ENCODE measurements around the gene MYO3B. TPM values are rescaled to one million over a fixed set of nuclear protein-coding genes. Genes with fewer than 3 reads are reported as not detected.

Gene MYO3B
- total RNA-seq, 1 donor from 2014 or later: 27.3 TPM

GRCh38 chr2:170335351-170335750, 157.4 kb downstream of the MYO3B start:
- H3K9ac ChIP-seq: no peak overlapping the region
- peaks cover 9% of the 10 kb centered on the region for H3F3A ChIP-seq (ENCODE audit: low read depth)
- peaks cover 3% of the 10 kb centered on the region for H3K27me3 Mint-ChIP-seq (ENCODE audit: insufficient read depth, low read depth)
- H3K27me3 ChIP-seq: no peaks in the 10 kb centered on the region
- H3K9me3 ChIP-seq (ENCODE audit: low read depth): no peaks in the 10 kb centered on the region
- no peaks in the 10 kb centered on the region for H4K20me1 ChIP-seq (ENCODE audit: low read depth)
- H3K4me3 ChIP-seq: no peak overlapping the region
- no peaks in the 10 kb centered on the region for H3K36me3 ChIP-seq
- H3K36me3 Mint-ChIP-seq: no peaks in the 10 kb centered on the region
- no peak overlapping the region for H3K4me2 ChIP-seq
- DNase-seq (ENCODE audit: low spot score): no peak
- no peaks in the 10 kb centered on the region for H3K79me2 ChIP-seq (ENCODE audit: low read depth)
- no peak overlapping the region for H3K4me3 Mint-ChIP-seq
- H3K4me1 ChIP-seq: peaks cover 32% of the 10 kb centered on the region
- H3K9me3 Mint-ChIP-seq: peaks cover 10% of the 10 kb centered on the region
- no peak overlapping the region for H2AFZ ChIP-seq (replicated peaks)
- H3K4me1 Mint-ChIP-seq: peaks cover 31% of the 10 kb centered on the region
- no peak for TF ChIP-seq EZH2phosphoT487 (IDR thresholded peaks at IDR 0.05)
- no peak for TF ChIP-seq CTCF (IDR thresholded peaks at IDR 0.05)
- no peak for TF ChIP-seq EZH2 (IDR thresholded peaks at IDR 0.05)
- no peak overlapping the region for H3K27ac ChIP-seq
- no peak overlapping the region for H3K27ac Mint-ChIP-seq

- no peak for DNase-seq (ENCODE audit: low spot score)
- Histone ChIP-seq H3K36me3 (no peaks in the 10 kb centered on the region), H3K4me2 (no peak overlapping the region), H3K27me3 (no peaks in the 10 kb centered on the region), H3F3A (ENCODE audit: low read depth) (peaks cover 12% of the 10 kb centered on the region), H4K20me1 (ENCODE audit: low read depth) (no peaks in the 10 kb centered on the region), H3K4me1 (peaks cover 41% of the 10 kb centered on the region), H3K9ac (no peak overlapping the region), H3K4me3 (no peak overlapping the region), H2AFZ (replicated peaks) (no peak overlapping the region), H3K79me2 (ENCODE audit: low read depth) (no peaks in the 10 kb centered on the region), H3K9me3 (ENCODE audit: low read depth) (no peaks in the 10 kb centered on the region), H3K27ac (no peak overlapping the region)
- Mint-ChIP-seq H3K4me3 (no peak overlapping the region), H3K4me1 (peaks cover 37% of the 10 kb centered on the region), H3K9me3 (peaks cover 4% of the 10 kb centered on the region), H3K27me3 (ENCODE audit: insufficient read depth, low read depth) (peaks cover 3% of the 10 kb centered on the region), H3K27ac (no peak overlapping the region), H3K36me3 (no peaks in the 10 kb centered on the region)
- TF ChIP-seq CTCF (IDR thresholded peaks at IDR 0.05): no peak
- TF ChIP-seq EZH2phosphoT487 (IDR thresholded peaks at IDR 0.05): no peak
- TF ChIP-seq EZH2 (IDR thresholded peaks at IDR 0.05): no peak
These were observed 158.5 kb downstream of the MYO3B start for GRCh38 chr2:170336408-170336807.

- Mint-ChIP-seq H3K36me3 (no peaks in the 10 kb centered on the region), H3K27ac (peak overlapping the region; percentile 38), H3K27me3 (ENCODE audit: insufficient read depth, low read depth) (peaks cover 3% of the 10 kb centered on the region), H3K9me3 (peaks cover 3% of the 10 kb centered on the region), H3K4me1 (peaks cover 37% of the 10 kb centered on the region), H3K4me3 (no peak overlapping the region)
- Histone ChIP-seq H3K4me1 (peaks cover 44% of the 10 kb centered on the region), H4K20me1 (ENCODE audit: low read depth) (no peaks in the 10 kb centered on the region), H3K79me2 (ENCODE audit: low read depth) (no peaks in the 10 kb centered on the region), H3K4me2 (no peak overlapping the region), H3K9ac (no peak overlapping the region), H3K27ac (no peak overlapping the region), H3K36me3 (no peaks in the 10 kb centered on the region), H3K9me3 (ENCODE audit: low read depth) (no peaks in the 10 kb centered on the region), H3K4me3 (no peak overlapping the region), H2AFZ (replicated peaks) (no peak overlapping the region), H3F3A (ENCODE audit: low read depth) (peaks cover 15% of the 10 kb centered on the region), H3K27me3 (no peaks in the 10 kb centered on the region)
- no peak for DNase-seq (ENCODE audit: low spot score)
- TF ChIP-seq CTCF (IDR thresholded peaks at IDR 0.05) (no peak), EZH2phosphoT487 (IDR thresholded peaks at IDR 0.05) (no peak), EZH2 (IDR thresholded peaks at IDR 0.05) (no peak)
These were observed 159.0 kb downstream of the MYO3B start for GRCh38 chr2:170336916-170337315.
